GM12878 (cell line): ENCODE results near the gene CCR7. TPM values are rescaled to one million over a fixed set of nuclear protein-coding genes. Genes with fewer than 3 reads are reported as not detected.
A peak's percentile ranks its signal among the peaks of the same experiment; 100 is the strongest.

ENCODE experiments used
- ATAC-seq: fragments of 200-7000 bp; cut with Tn5 transposase; 3 replicates; pipeline ENCODE4 v1.9.1; 2020; ENCODE audit warnings: mild to moderate bottlenecking, moderate library complexity
- BruUV-seq: library from RNA; stranded (reverse); fragments of 400-500 nt; replicated peaks from 2 replicates; lab custom pipeline; 2021; lab: Mats Ljungman, UMichigan
- CTCF ChIA-PET: fragments of 300-600 bp; sonication (Branson Sonifier 250); formaldehyde crosslinking; extraction: SDS; loops from one replicate; lab custom pipeline; 2021; ENCODE audit warnings: inconsistent platforms; lab: Yijun Ruan, JAX
- POLR2A ChIA-PET: fragments of 350-600 bp; formaldehyde crosslinking; extraction: SDS; loops from one replicate; lab custom pipeline; 2021; ENCODE audit warnings: inconsistent platforms; lab: Charles Lee
- RAD21 ChIA-PET: fragments of 300-600 bp; sonication (Branson Sonifier 250); formaldehyde crosslinking; loops from one replicate; lab custom pipeline; 2023; ENCODE audit warnings: antibody characterized with exemption; ENCODE audit not compliant: unreplicated experiment; lab: Charles Lee
- SMC1A ChIA-PET: fragments of 300-600 bp; sonication (Branson Sonifier 250); formaldehyde crosslinking; loops from one replicate; lab custom pipeline; 2023; ENCODE audit not compliant: unreplicated experiment, uncharacterized antibody; lab: Charles Lee
- DNase-seq: peaks from one replicate; pipeline ENCODE4 v3.0.0-alpha.2; 2011; ENCODE audit warnings: low read depth, low spot score
- FAIRE-seq: peaks from 3 replicates; lab custom pipeline; 2011; peaks lifted over from hg19 to GRCh38; lab: Jason Lieb, UNC
- H2AFZ ChIP-seq: 2 replicates; pipeline ENCODE4 v1.6.0; 2011; ENCODE audit warnings: low read depth, low read length, control low read depth; ENCODE audit not compliant: control insufficient read depth
- H3K27ac ChIP-seq: 2 replicates; pipeline ENCODE4 v1.5.1; 2011; ENCODE audit warnings: control low read depth; ENCODE audit not compliant: control insufficient read depth, insufficient read depth
- H3K27me3 ChIP-seq, 2 experiments: replicated peaks in 1 of 2; 2 replicates each; pipeline versions ENCODE4 v1.6.0 to v1.6.1; 2011; ENCODE audit warnings: low read length in 1 of 2; ENCODE audit not compliant: control insufficient read depth in 2 of 2, insufficient read depth in 2 of 2
- H3K36me3 ChIP-seq, 2 experiments: 2 replicates each; pipeline ENCODE4 v1.5.1; 2011; ENCODE audit warnings: low read length in 1 of 2; ENCODE audit not compliant: control insufficient read depth in 2 of 2, insufficient read depth in 2 of 2
- H3K4me1 ChIP-seq: 2 replicates; pipeline ENCODE4 v1.6.1; 2011; ENCODE audit warnings: mild to moderate bottlenecking, low read length, moderate library complexity, mixed read lengths; ENCODE audit not compliant: control insufficient read depth, insufficient read depth
- H3K4me2 ChIP-seq: 2 replicates; pipeline ENCODE4 v1.6.0; 2011; ENCODE audit warnings: control low read depth; ENCODE audit not compliant: control insufficient read depth, insufficient read depth
- H3K4me3 ChIP-seq: fragments of 200-600 bp; sonication (generic); 2 replicates; pipeline ENCODE4 v1.5.1; 2016
- H3K79me2 ChIP-seq: 2 replicates; pipeline ENCODE4 v1.6.0; 2011; ENCODE audit warnings: low read length; ENCODE audit not compliant: control insufficient read depth, insufficient read depth
- H3K9ac ChIP-seq: 2 replicates; pipeline ENCODE4 v1.8.0; 2011; ENCODE audit warnings: low read length, control low read depth, mixed read lengths; ENCODE audit not compliant: control insufficient read depth, insufficient read depth
- H3K9me3 ChIP-seq: replicated peaks from 3 replicates; pipeline ENCODE4 v1.5.1; 2011; ENCODE audit warnings: mild to moderate bottlenecking, low read length; ENCODE audit not compliant: control insufficient read depth, insufficient read depth
- H4K20me1 ChIP-seq: 2 replicates; pipeline ENCODE4 v1.6.0; 2011; ENCODE audit not compliant: control insufficient read depth, insufficient read depth
- CEBPB ChIP-seq, 2 experiments: fragments of 150-350 bp in 1 of 2; IDR thresholded peaks; 2 replicates each; pipeline ENCODE4 v1.6.1; 2012 to 2014; ENCODE audit warnings: low read depth in 2 of 2, low read length in 2 of 2, borderline replicate concordance in 1 of 2, inconsistent platforms in 1 of 2
- DPF2 ChIP-seq: fragments of 450-650 bp; IDR thresholded peaks from 2 replicates; pipeline ENCODE4 v1.6.1; 2017; ENCODE audit warnings: mild to moderate bottlenecking
- FOXK2 ChIP-seq: fragments of 450-650 bp; IDR thresholded peaks from 2 replicates; pipeline ENCODE4 v1.6.1; 2017; ENCODE audit warnings: mild to moderate bottlenecking, moderate library complexity
- IKZF2 ChIP-seq, 2 experiments: fragments of 450-650 bp; IDR thresholded peaks; 2 replicates each; pipeline ENCODE4 v1.6.1; 2017; ENCODE audit warnings: mild to moderate bottlenecking in 2 of 2, moderate library complexity in 2 of 2
- IRF3 ChIP-seq: fragments of 450-650 bp; IDR thresholded peaks from 2 replicates; pipeline ENCODE4 v1.6.1; 2014; ENCODE audit warnings: mild to moderate bottlenecking
- MAX ChIP-seq: IDR thresholded peaks from 2 replicates; pipeline ENCODE4 v1.6.1; 2012; ENCODE audit warnings: low read depth, low read length, improper control_type of control experiment
- MTA3 ChIP-seq: IDR thresholded peaks from 2 replicates; pipeline ENCODE4 v1.6.1; 2012; ENCODE audit warnings: low read length, inconsistent platforms, borderline replicate concordance
- NR2C1 ChIP-seq: fragments of 450-650 bp; IDR thresholded peaks from 2 replicates; pipeline ENCODE4 v1.6.1; 2017; ENCODE audit warnings: antibody characterized with exemption, mild to moderate bottlenecking, moderate library complexity
- NR2F1 ChIP-seq: fragments of 450-650 bp; conservative IDR thresholded peaks from 2 replicates; pipeline ENCODE4 v1.6.1; 2017; ENCODE audit warnings: mild to moderate bottlenecking
- POLR2A ChIP-seq: IDR thresholded peaks from 2 replicates; pipeline ENCODE4 v1.6.1; 2011; ENCODE audit warnings: low read depth, mild to moderate bottlenecking, low read length
- POLR2AphosphoS2 ChIP-seq: IDR thresholded peaks from 2 replicates; pipeline ENCODE4 v1.6.1; 2011; ENCODE audit warnings: low read depth, mild to moderate bottlenecking, low read length, improper control_type of control experiment, moderate library complexity
- POU2F2 ChIP-seq: IDR thresholded peaks from 3 replicates; pipeline ENCODE4 v1.6.1; 2011; ENCODE audit warnings: low read depth, mild to moderate bottlenecking, low read length, borderline replicate concordance
- RBBP5 ChIP-seq: fragments of 200-600 bp; sonication (generic); conservative IDR thresholded peaks from 2 replicates; pipeline ENCODE4 v1.6.1; 2016
- RUNX3 ChIP-seq: IDR thresholded peaks from 2 replicates; pipeline ENCODE4 v1.6.1; 2012; ENCODE audit warnings: low read length, inconsistent platforms
- ZNF687 ChIP-seq: fragments of 450-650 bp; IDR thresholded peaks from 2 replicates; pipeline ENCODE4 v1.6.1; 2017; ENCODE audit warnings: mild to moderate bottlenecking, moderate library complexity
- ZZZ3 ChIP-seq: IDR thresholded peaks from 2 replicates; pipeline ENCODE4 v1.6.1; 2011; ENCODE audit warnings: low read depth; ENCODE audit not compliant: control insufficient read depth, insufficient read length
- WGBS: methylation state at CpG from one replicate; pipeline ENCODE4 v1.1.6; 2016; ENCODE audit warnings: low lambda C conversion rate; ENCODE audit not compliant: insufficient replicate concordance, insufficient coverage; ENCODE audit errors: missing lambda C conversion rate; 5-methylcytosine and 5-hydroxymethylcytosine counted together
- in situ Hi-C: fragments of 300-500 bp; cut with MboI; formaldehyde crosslinking; loops from 9 replicates; pipeline ENCODE4 v1.14.3; 2018; ENCODE audit warnings: mixed read lengths
- intact Hi-C: fragments of 100-400 bp; cut with micrococcal nuclease; formaldehyde crosslinking; loops from one replicate; pipeline ENCODE4 v1.14.2; 2022; ENCODE audit not compliant: unreplicated experiment
- polyA plus RNA-seq, 11 experiments: library from polyadenylated mRNA; depleted of rRNA in 4 of 11; unstranded in 6 of 11; stranded (reverse) in 5 of 11; fragments of >200 nt; fragmentation: Nextera tagmentation in 4 of 11; fragmentation: Illumina TruSeq in 1 of 11; extraction: Ambion mirVana in 4 of 11; extraction: Trizol in 1 of 11; gene quantifications; 1 replicate in 1 of 11; 2 replicates in 10 of 11; pipeline versions ENCODE4 v1.2.1 to v1.2.3, GENCODE V29; 2011 to 2016; ENCODE audit warnings: inconsistent platforms in 2 of 11, missing spikeins in 2 of 11, low read depth in 1 of 11
- total RNA-seq, 4 experiments: library from RNA; depleted of rRNA in 3 of 4; stranded (reverse); fragments of >200 nt in 3 of 4; fragmentation: Illumina TruSeq in 1 of 4; extraction: Trizol in 1 of 4; gene quantifications; 2 replicates each; pipeline versions ENCODE4 v1.2.1 to v1.2.3, GENCODE V29; 2013 to 2021

CCR7 gene
- total and polyA plus RNA-seq, 10 of the 15 experiments (the other 5 are each of a cell fraction or from before 2014, with no cell fraction given), result 131 to 1,171 (median 260) TPM

GRCh38 chr17:40548982-40549685, 16.1 kb downstream of the CCR7 start:
- WGBS, result 41% methylated on average over 9 of the region's 9 CpGs
- H3K79me2 ChIP-seq, result no peaks in the 10 kb centered on the region
- H3K27ac ChIP-seq, result no peak overlapping the region
- peaks cover 0 to 8% of the 10 kb centered on the region in 2 experiments; a peak in 2 of 4 replicates for H3K36me3 ChIP-seq
- peak; percentile 31 for FAIRE-seq
- TF ChIP-seq MAX (peak; percentile 55; the same call in 1 of the 2 replicates), POLR2A (peak; percentile 48; the same call in 1 of the 2 replicates), NR2C1 (no peak), RBBP5 (no peak), DPF2 (0 out of 2 replicates have a peak, but pooled peaks have one; percentile 18), NR2F1 (0 out of 2 replicates have a peak, but pooled peaks have one; percentile 40), FOXK2 (no peak), ZZZ3 (no peak), RUNX3 (peak; percentile 36; the same call in 1 of the 2 replicates), IKZF2 (IDR thresholded peaks at IDR 0.05) (peak in 1 of 2 experiments; percentile 6; a peak in 2 of 4 replicates), POU2F2 (peak; percentile 2; the same call in 1 of the 3 replicates), POLR2AphosphoS2 (peak; percentile 5; the same call in 1 of the 2 replicates), ZNF687 (peak; percentile 93), IRF3 (no peak), MTA3 (0 out of 2 replicates have a peak, but pooled peaks have one; percentile 61), CEBPB (IDR thresholded peaks at IDR 0.05; ENCODE audit: borderline replicate concordance in 1 of 2, low read depth in 2 of 2, low read length in 2 of 2) (0 out of 4 replicates have a peak, but pooled peaks of 1 of the 2 experiments have one; percentile 5)
- peak; percentile 31 for ATAC-seq
- H2AFZ ChIP-seq, result no peak overlapping the region
- H3K4me1 ChIP-seq, result peaks cover 31% of the 10 kb centered on the region
- H3K4me2 ChIP-seq, result peak overlapping the region; percentile 34; the same call in 1 of the 2 replicates
- H4K20me1 ChIP-seq, result no peaks in the 10 kb centered on the region
- no peaks in the 10 kb centered on the region; the same call in 2 of the 3 replicates for H3K9me3 ChIP-seq
- ChIA-PET SMC1A (interaction anchor here (0.5 to 21.2 kb wide), 13 partner anchors 12 to 1004 kb away, joined by 3 to 430 read pairs (median 5); partner anchors contain the start of genes CCR7 and TOP2A), CTCF (interaction anchor here (1.6 to 13.0 kb wide), 5 partner anchors 11 to 73 kb away, joined by 7 to 138 read pairs (median 24); no protein-coding TSS in a partner anchor), RAD21 (interaction anchor here (0.6 to 21.1 kb wide), 10 partner anchors 10 to 245 kb away, joined by 3 to 514 read pairs (median 6); no protein-coding TSS in a partner anchor), POLR2A (interaction anchor here (1.3 to 3.5 kb wide), 9 partner anchors 8 to 138 kb away, joined by 3 to 40 read pairs (median 15); no protein-coding TSS in a partner anchor)
- no peaks in the 10 kb centered on the region for H3K27me3 ChIP-seq
- H3K4me3 ChIP-seq, result no peak overlapping the region
- intact Hi-C loops, result loop anchor here (5.0 to 10.0 kb wide), 2 partner anchors 187 to 246 kb away; partner anchors contain the start of genes GJD3 and KRT28
- DNase-seq, result no peak
- H3K9ac ChIP-seq, result no peak overlapping the region
- in situ Hi-C loops, result loop anchor here (25.0 kb wide), 1 partner anchor 112 kb away; the partner anchor contains the start of gene IGFBP4
- no TSS peak for BruUV-seq
